Activated T-helper 1 cell treated with anti-CD3 and anti-CD28 coated beads, Interleukin-2, amount 50 U/mL, for 16 hours (primary cell): ENCODE data around the gene PAM16.

Experiments used
- DNase-seq, 2 donors: peaks; one replicate each; pipeline ENCODE4 v3.0.0-alpha.2; 2020; ENCODE audit warnings: low read depth in 1 of 2, low spot score in 1 of 2

Gene PAM16

DNA sequence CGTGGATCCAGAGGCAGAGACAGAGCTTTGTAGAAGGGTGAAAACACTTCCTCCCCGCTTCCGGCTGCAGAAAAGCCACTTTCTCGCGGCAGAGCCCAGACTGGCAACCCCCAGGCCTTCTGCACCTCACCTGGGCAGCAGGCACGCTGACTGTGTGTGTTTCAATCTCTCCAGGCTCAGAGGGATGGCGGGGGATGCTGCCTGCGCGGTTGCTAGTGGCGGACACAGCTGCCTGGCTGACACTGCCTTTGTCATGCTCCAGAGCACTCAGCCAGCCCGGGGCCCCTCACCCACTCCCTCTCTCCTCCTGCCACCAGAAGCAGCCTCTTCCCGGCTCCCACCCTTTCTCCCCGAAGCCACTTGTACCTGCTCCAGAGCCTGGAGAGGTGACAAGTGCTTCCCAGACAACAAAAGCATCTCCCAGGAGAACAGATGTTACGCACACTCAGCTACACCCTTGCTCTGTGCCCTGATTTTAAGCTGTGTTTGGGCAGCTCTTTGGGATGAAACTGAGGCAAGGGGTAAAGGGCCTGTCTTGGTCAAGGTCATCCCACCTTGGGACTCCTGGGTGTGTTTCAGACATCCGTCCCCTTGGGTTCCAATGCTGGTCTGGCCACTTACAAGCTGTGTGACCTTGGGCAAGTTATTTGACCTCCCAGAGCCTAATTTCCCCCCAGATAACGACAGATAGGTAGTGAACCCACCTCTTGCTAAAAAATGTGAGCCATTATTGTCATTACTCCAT, 44.5 kb downstream of the PAM16 start:
- DNase-seq = no peak

GRCh38 chr16:4303973-4304372, 47.1 kb downstream of the PAM16 start:
- DNase-seq = no peak

DNA sequence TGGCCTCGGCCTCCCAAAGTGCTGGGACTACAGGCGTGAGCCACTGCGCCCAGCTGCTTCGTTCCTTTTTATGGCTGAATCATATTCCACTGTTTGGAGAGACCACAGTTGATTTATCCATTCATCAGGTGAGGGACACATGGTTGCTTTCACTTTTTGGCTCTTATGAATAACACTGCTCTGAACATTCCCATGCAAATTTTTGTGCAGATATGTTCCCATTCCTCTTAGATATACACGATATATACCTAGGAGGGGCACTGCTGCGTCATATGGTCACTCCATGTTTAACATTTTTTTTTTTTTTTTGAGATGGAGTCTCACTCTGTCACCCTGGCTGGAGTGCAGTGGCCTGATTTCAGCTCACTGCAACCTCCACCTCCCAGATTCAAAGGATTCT, 49.2 kb downstream of the PAM16 start:
- no peak for DNase-seq

- no peak for DNase-seq
Measured at GRCh38 chr16:4301177-4301576, 49.9 kb downstream of the PAM16 start.

DNA sequence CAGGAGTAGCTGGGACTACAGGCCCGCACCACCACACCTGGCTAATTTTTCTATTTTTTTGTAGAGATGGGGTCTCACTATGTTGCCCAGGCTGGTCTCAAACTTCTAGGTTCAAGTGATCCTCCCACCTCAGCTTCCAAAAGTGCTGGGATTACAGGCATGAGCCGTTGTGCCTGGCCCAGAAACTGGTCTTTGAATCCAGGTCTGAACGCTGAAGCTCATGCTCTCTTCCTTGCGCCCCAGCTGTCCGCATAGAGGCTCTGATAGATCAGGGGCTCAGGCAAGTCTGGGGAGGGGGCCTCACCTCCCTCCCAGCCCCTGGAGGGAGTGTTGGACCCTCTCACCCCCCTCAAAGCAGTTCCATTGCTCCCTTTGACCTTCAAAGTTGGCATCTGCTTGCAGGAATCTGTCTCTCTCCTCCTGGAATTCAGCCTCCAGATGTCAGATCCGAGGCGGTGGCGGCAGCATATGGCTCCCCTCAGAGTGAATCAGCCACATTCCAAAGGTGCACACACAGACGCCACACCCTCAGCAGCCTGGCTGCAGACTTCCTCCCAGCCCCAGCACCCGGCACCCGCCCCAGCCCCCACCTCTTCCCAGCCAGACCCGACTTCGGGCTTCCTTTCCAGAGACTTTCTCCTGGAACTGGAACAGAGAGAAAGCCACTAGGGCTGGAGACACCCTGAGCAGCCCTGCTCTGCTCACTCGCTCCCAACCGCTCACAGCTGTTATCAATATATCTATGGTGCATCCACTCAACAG, 52.2 kb downstream of the PAM16 start:
- DNase-seq = no peak

GRCh38 chr16:4297480-4297879, 53.6 kb downstream of the PAM16 start:
- no peak for DNase-seq

- no peak for DNase-seq
Measured at GRCh38 chr16:4295581-4295980, 55.5 kb downstream of the PAM16 start.

GRCh38 chr16:4293822-4294457, 57.2 kb downstream of the PAM16 start:
- DNase-seq = no peak

DNA sequence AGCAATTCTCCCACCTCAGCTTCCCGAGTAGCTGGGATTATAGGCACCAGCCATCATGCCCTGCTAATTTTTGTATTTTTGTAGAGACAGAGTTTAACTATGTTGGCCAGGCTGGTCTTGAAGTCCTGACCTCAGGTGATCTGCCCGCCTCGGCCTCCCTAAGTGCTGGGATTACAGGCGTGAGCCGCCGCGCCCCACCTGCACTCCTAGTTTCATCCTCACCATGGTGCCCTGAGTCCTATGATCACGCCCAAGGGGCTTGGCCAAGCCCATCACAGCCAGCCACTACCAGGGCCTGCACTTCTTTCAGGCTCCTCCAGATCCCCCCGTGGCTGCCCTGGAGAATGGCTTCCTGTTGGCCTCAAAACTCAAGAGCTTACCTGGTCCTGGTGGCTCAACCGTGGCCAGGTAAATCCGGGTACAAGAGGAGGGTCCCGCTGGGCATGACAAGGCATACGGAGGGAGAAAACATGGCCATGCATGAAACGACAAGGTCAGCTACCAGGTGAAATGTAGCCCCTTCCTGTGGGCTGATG, 57.9 kb downstream of the PAM16 start:
- no peak for DNase-seq

DNA sequence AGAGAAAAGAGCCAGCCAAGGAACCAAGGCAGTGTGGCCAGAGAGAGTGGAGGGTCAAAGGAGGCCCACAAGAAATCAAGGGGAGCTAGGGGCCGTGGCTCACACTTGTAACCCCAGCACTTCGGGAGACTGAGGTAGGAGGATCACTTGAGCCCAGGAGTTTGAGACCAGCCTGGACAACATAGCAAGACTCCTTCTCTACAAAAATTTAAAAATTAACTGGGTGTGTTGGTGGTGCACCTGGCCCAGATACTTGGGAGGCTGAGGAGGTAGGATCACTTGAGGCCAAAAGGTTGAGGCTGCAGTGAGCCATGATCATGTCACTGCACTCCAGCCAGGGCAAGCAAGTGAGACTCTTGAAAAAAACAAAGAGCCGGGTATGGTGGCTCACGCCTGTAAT, 59.4 kb downstream of the PAM16 start:
- DNase-seq = no peak
